Coronary artery (tissue), 2 donors: ENCODE measurements around the gene INSR.
"Not testable (repeated sequence)": the region's sequence is repeated elsewhere in the genome, so short reads cannot be mapped to it uniquely, and the experiment has no call there.

Source experiments
- DNase-seq: peaks from one replicate; pipeline ENCODE4 v3.0.0-alpha.2; 2017; ENCODE audit warnings: low spot score
- H3K27ac ChIP-seq, 2 donors: fragments of 200-600 bp; sonication (generic); one replicate each; pipeline ENCODE4 v1.5.1; 2016 to 2019
- H3K4me3 ChIP-seq: fragments of 200-600 bp; sonication (generic); 2 replicates; pipeline ENCODE4 v1.5.1; 2016; ENCODE audit warnings: mild to moderate bottlenecking, moderate library complexity
- CTCF ChIP-seq: fragments of 200-600 bp; sonication (generic); IDR thresholded peaks from one replicate; pipeline ENCODE4 v1.5.1; 2019; ENCODE audit warnings: antibody characterized with exemption

Gene INSR

GRCh38 chr19:7238051-7238450 is 56.2 kb downstream of the INSR start:
- TF ChIP-seq CTCF = no peak
- Histone ChIP-seq H3K27ac (peak overlapping the region in 1 of 2 donors; percentile 10), H3K4me3 (no peak overlapping the region)
- DNase-seq = no peak

GRCh38 chr19:7236153-7236552 is 58.1 kb downstream of the INSR start:
- H3K27ac ChIP-seq = no peak overlapping the region
- H3K4me3 ChIP-seq = no peak overlapping the region
- no peak for TF ChIP-seq CTCF
- DNase-seq = no peak

- no peak for DNase-seq
- H3K4me3 ChIP-seq = no peak overlapping the region
- no peak for TF ChIP-seq CTCF
- peak overlapping the region in 1 of 2 donors; percentile 18 for H3K27ac ChIP-seq
Observed at GRCh38 chr19:7230826-7231225, 63.4 kb downstream of the INSR start.

GRCh38 chr19:7229735-7230134 is 64.5 kb downstream of the INSR start:
- TF ChIP-seq CTCF = no peak
- Histone ChIP-seq H3K27ac (no peak overlapping the region), H3K4me3 (no peak overlapping the region)
- DNase-seq = no peak

- TF ChIP-seq CTCF = no peak
- Histone ChIP-seq H3K27ac (no peak overlapping the region), H3K4me3 (no peak overlapping the region)
- no peak for DNase-seq
Observed at GRCh38 chr19:7228935-7229541, 65.2 kb downstream of the INSR start.

- no peak for TF ChIP-seq CTCF
- no peak for DNase-seq
- Histone ChIP-seq H3K27ac (no peak overlapping the region), H3K4me3 (no peak overlapping the region)
Observed at GRCh38 chr19:7227735-7228134, 66.5 kb downstream of the INSR start.

GRCh38 chr19:7227149-7227548 is 67.1 kb downstream of the INSR start:
- not testable (repeated sequence) for H3K4me3 ChIP-seq, H3K27ac ChIP-seq, DNase-seq

- Histone ChIP-seq H3K27ac (no peak overlapping the region), H3K4me3 (no peak overlapping the region)
- TF ChIP-seq CTCF = no peak
- no peak for DNase-seq
Observed at GRCh38 chr19:7226739-7227138, 67.5 kb downstream of the INSR start.
